SH-SY5Y (cell line): ENCODE results near the gene ADAMTSL3.

Source experiments
- GATA2 ChIP-seq: IDR thresholded peaks from 2 replicates; pipeline ENCODE4 v1.6.1; 2011; ENCODE audit warnings: mild to moderate bottlenecking, low read depth, low read length
- GATA3 ChIP-seq: IDR thresholded peaks from 2 replicates; pipeline ENCODE4 v1.6.1; 2011; ENCODE audit warnings: low read depth, mild to moderate bottlenecking, low read length, moderate library complexity

DNA sequence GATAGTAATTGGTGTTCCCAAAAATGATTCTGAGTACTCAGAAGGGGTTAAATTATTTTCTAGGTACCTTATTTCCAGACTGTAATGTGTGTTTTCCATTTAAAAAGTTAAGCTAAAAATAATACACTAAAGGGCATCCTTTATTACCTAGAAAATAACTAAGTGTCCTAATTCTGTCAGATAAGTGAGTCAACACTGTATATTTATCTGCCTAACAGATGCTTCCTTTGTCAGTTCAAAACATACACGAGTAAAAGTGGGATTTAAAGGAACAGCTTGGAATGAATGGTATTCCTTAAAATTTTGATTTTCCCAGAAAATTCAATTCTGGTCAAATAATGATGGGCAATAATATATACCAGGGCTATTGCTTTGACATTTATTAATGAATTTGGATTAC, 78.3 kb downstream of the ADAMTSL3 start:
- TF ChIP-seq GATA2 = no peak
- TF ChIP-seq GATA3 = no peak
